LNCaP clone FGC (cell line): ENCODE data around the gene SRD5A2.

ENCODE experiments used
- DNase-seq: peaks from one replicate; pipeline ENCODE4 v3.0.0-alpha.2; 2011; ENCODE audit warnings: low read depth
- H3K4me3 ChIP-seq: 2 replicates; pipeline ENCODE4 v1.5.1; 2011; ENCODE audit warnings: mild to moderate bottlenecking, low read depth, low read length, control low read depth
- CTCF ChIP-seq: IDR thresholded peaks from 2 replicates; pipeline ENCODE4 v1.5.1; 2012; ENCODE audit warnings: mild to moderate bottlenecking; ENCODE audit not compliant: control insufficient read depth, insufficient read depth; ENCODE audit errors: extremely low read depth

Gene SRD5A2

GRCh38 chr2:31539505-31539904 is 41.2 kb downstream of the SRD5A2 start:
- TF ChIP-seq CTCF = no peak
- no peak for DNase-seq
- H3K4me3 ChIP-seq = no peak overlapping the region

DNA sequence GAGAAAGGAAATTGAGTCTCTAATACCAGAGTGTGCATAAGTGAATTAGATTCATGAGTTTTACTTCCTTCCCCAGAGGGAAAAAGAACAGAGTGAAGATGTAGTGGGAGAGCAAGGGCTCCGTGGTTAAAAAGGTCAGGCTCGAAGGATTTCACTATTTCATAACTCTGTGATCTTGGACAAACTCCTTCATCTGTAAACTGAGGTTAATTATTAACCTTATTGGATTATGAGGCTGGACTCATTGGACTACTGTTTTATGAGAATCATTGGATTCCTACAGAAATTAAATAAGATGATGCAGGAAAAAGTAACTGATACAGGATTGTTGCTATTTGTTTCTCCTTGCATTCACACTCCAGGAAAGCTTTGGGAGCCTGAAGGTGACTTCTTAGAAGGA is 45.0 kb downstream of the SRD5A2 start:
- no peak for TF ChIP-seq CTCF
- no peak for DNase-seq
- H3K4me3 ChIP-seq = no peak overlapping the region

DNA sequence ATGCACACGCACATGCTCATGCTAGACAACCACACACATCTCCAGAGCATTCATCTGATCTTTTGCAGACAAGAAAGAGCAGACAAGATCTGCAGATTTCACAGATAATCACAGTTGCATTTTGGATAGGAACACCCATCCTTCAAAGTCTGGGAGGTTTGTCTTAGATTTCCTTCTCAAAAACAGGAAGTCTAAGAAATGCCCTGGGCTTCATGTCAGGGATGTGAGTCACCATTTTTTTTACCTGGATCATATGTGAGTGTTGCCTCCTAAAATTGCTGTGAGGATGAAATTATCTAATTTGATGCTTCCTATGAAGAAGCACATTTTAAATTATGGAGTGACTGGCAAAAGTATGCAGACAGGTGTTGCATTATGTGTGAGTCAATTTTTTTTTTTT is 46.1 kb downstream of the SRD5A2 start:
- TF ChIP-seq CTCF = no peak
- no peak overlapping the region for H3K4me3 ChIP-seq
- no peak for DNase-seq

GRCh38 chr2:31533036-31533435 is 47.7 kb downstream of the SRD5A2 start:
- no peak for DNase-seq
- TF ChIP-seq CTCF = no peak
- H3K4me3 ChIP-seq = no peak overlapping the region

GRCh38 chr2:31531101-31531500 is 49.6 kb downstream of the SRD5A2 start:
- no peak for DNase-seq
- no peak overlapping the region for H3K4me3 ChIP-seq
- TF ChIP-seq CTCF = no peak

DNA sequence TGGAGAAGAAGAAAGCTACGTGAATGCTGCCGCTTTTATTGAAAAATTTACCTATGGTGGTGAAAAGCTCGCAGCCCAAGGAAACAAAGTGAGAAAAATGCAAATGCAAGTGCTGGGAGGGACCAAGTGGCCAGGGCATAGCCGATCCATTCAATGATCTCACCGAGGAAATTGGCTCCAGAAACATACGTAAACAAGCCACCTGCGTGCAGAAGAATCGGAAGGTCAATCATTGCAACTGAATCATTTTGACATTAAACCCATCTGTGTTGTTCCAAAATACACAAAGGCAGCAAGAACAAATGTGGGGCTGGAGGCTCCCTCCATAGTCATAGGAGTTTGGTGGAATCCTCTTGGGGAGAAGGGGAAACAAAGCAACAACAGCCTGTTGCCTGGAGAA is 51.5 kb downstream of the SRD5A2 start:
- no peak for DNase-seq
- peak overlapping the region; percentile 14; the same call in 1 of the 2 replicates for H3K4me3 ChIP-seq
- TF ChIP-seq CTCF = no peak

- H3K4me3 ChIP-seq = peak overlapping the region; percentile 14; the same call in 1 of the 2 replicates
- no peak for TF ChIP-seq CTCF
- DNase-seq = peak; percentile 68
Measured at GRCh38 chr2:31528823-31529222, 51.9 kb downstream of the SRD5A2 start.
